Testis (tissue), 2 donors: ENCODE results near the gene DCAKD.

Experiments
- POLR2A ChIP-seq: fragments of 450-650 bp; IDR thresholded peaks from one replicate; pipeline ENCODE4 v1.6.1; 2017; ENCODE audit warnings: antibody characterized with exemption, mild to moderate bottlenecking, moderate library complexity
- TF ChIP-seq, protein P1 (sequence below), 3 experiments: fragments of 450-650 bp in 2 of 3; fragments of 200-600 bp in 1 of 3; sonication (generic) in 1 of 3; IDR thresholded peaks; one replicate each; pipeline ENCODE4 v1.5.1; 2016 to 2019; ENCODE audit warnings: antibody characterized with exemption in 3 of 3, mild to moderate bottlenecking in 2 of 3, moderate library complexity in 1 of 3

DNA sequence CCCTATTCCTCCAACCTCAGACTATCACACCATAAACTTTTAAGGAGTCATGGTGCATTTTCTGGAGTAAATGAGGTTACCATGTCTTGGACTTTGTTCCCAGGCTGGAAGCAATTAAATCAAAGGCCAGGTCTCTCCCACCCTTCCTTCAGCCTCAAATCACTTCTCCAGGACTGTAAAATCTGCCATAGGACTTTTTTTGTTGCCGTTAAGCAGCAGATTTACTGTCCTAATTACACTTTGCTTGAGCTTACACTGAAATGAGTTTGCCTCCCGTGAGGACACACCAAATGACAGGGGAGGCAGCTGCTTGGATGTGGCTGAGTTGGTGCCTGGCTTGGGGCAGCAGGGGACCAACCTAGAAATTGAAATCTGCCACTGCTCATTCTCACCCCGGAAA lies 14.7 kb downstream of the DCAKD start:
- TF ChIP-seq, protein P1, sequence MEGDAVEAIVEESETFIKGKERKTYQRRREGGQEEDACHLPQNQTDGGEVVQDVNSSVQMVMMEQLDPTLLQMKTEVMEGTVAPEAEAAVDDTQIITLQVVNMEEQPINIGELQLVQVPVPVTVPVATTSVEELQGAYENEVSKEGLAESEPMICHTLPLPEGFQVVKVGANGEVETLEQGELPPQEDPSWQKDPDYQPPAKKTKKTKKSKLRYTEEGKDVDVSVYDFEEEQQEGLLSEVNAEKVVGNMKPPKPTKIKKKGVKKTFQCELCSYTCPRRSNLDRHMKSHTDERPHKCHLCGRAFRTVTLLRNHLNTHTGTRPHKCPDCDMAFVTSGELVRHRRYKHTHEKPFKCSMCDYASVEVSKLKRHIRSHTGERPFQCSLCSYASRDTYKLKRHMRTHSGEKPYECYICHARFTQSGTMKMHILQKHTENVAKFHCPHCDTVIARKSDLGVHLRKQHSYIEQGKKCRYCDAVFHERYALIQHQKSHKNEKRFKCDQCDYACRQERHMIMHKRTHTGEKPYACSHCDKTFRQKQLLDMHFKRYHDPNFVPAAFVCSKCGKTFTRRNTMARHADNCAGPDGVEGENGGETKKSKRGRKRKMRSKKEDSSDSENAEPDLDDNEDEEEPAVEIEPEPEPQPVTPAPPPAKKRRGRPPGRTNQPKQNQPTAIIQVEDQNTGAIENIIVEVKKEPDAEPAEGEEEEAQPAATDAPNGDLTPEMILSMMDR (IDR thresholded peaks at IDR 0.05), result no peak
- TF ChIP-seq POLR2A, result no peak
